Effector memory CD4-positive, alpha-beta T cell (primary cell): ENCODE measurements around the gene FARP1.

Source experiments
- DNase-seq, 3 donors: peaks; one replicate each; pipeline ENCODE4 v3.0.0-alpha.2; 2020
- H3K27ac ChIP-seq: 2 replicates; pipeline ENCODE4 v1.7.0; 2013; ENCODE audit warnings: mild to moderate bottlenecking, low read length, moderate library complexity; ENCODE audit not compliant: insufficient read depth, poor library complexity, severe bottlenecking
- H3K27me3 ChIP-seq: replicated peaks from 2 replicates; pipeline ENCODE4 v1.7.0; 2013; ENCODE audit warnings: mild to moderate bottlenecking, low read length; ENCODE audit not compliant: insufficient read depth, control insufficient read depth, poor library complexity, severe bottlenecking
- H3K36me3 ChIP-seq: 2 replicates; pipeline ENCODE4 v1.7.0; 2013; ENCODE audit warnings: mild to moderate bottlenecking, low read length, moderate library complexity; ENCODE audit not compliant: control insufficient read depth, insufficient read depth
- H3K4me1 ChIP-seq: 2 replicates; pipeline ENCODE4 v1.7.0; 2013; ENCODE audit warnings: low read length, mild to moderate bottlenecking; ENCODE audit not compliant: control insufficient read depth, insufficient read depth, poor library complexity, severe bottlenecking
- H3K4me3 ChIP-seq: 2 replicates; pipeline ENCODE4 v1.7.0; 2013; ENCODE audit warnings: low read length, low read depth, mild to moderate bottlenecking; ENCODE audit not compliant: insufficient read depth, poor library complexity, severe bottlenecking
- H3K9me3 ChIP-seq: 2 replicates; pipeline ENCODE4 v1.7.0; 2013; ENCODE audit warnings: mild to moderate bottlenecking, low read length, moderate library complexity; ENCODE audit not compliant: control insufficient read depth

The FARP1 gene

GRCh38 chr13:98476538-98476966 lies 333.7 kb downstream of the FARP1 start:
- peak; percentile 84 to 89 (median 88) for DNase-seq
- Histone ChIP-seq H3K9me3 (no peaks in the 10 kb centered on the region), H3K27me3 (no peaks in the 10 kb centered on the region), H3K27ac (peak overlapping the region; percentile 82), H3K4me3 (no peak overlapping the region), H3K4me1 (peaks cover 49% of the 10 kb centered on the region), H3K36me3 (peaks cover 35% of the 10 kb centered on the region)

GRCh38 chr13:98478189-98479129 lies 335.6 kb downstream of the FARP1 start:
- peaks cover 24% of the 10 kb centered on the region for H3K36me3 ChIP-seq
- peak overlapping the region; percentile 82 for H3K27ac ChIP-seq
- peak in 2 of 3 donors; percentile 22 to 43 for DNase-seq
- H3K27me3 ChIP-seq: no peaks in the 10 kb centered on the region
- H3K4me1 ChIP-seq: peaks cover 57% of the 10 kb centered on the region
- H3K4me3 ChIP-seq: no peak overlapping the region
- no peaks in the 10 kb centered on the region for H3K9me3 ChIP-seq

- H3K27me3 ChIP-seq: no peaks in the 10 kb centered on the region
- H3K27ac ChIP-seq: peak overlapping the region; percentile 82
- DNase-seq: no peak
- H3K36me3 ChIP-seq: peaks cover 13% of the 10 kb centered on the region
- H3K4me3 ChIP-seq: no peak overlapping the region
- H3K4me1 ChIP-seq: peaks cover 68% of the 10 kb centered on the region
- no peaks in the 10 kb centered on the region for H3K9me3 ChIP-seq
Measured at GRCh38 chr13:98479496-98480003, 336.7 kb downstream of the FARP1 start.

GRCh38 chr13:98480915-98481877 lies 338.3 kb downstream of the FARP1 start:
- Histone ChIP-seq H3K4me3 (no peak overlapping the region), H3K4me1 (peaks cover 74% of the 10 kb centered on the region), H3K27ac (peak overlapping the region; percentile 75), H3K36me3 (peaks cover 7% of the 10 kb centered on the region), H3K9me3 (no peaks in the 10 kb centered on the region), H3K27me3 (no peaks in the 10 kb centered on the region)
- DNase-seq: peak in 2 of 3 donors; percentile 25 to 39

GRCh38 chr13:98482476-98483444 lies 339.9 kb downstream of the FARP1 start:
- H3K27ac ChIP-seq: peak overlapping the region; percentile 75
- H3K4me1 ChIP-seq: peaks cover 69% of the 10 kb centered on the region
- H3K4me3 ChIP-seq: no peak overlapping the region
- peaks cover 7% of the 10 kb centered on the region for H3K36me3 ChIP-seq
- DNase-seq: no peak
- H3K27me3 ChIP-seq: no peaks in the 10 kb centered on the region
- H3K9me3 ChIP-seq: no peaks in the 10 kb centered on the region

- no peaks in the 10 kb centered on the region for H3K9me3 ChIP-seq
- no peak overlapping the region for H3K4me3 ChIP-seq
- H3K27ac ChIP-seq: peak overlapping the region; percentile 75
- H3K27me3 ChIP-seq: no peaks in the 10 kb centered on the region
- H3K4me1 ChIP-seq: peaks cover 60% of the 10 kb centered on the region
- no peak for DNase-seq
- H3K36me3 ChIP-seq: peaks cover 7% of the 10 kb centered on the region
Measured at GRCh38 chr13:98483601-98484288, 340.9 kb downstream of the FARP1 start.

- Histone ChIP-seq H3K4me3 (no peak overlapping the region), H3K36me3 (peaks cover 7% of the 10 kb centered on the region), H3K27me3 (no peaks in the 10 kb centered on the region), H3K4me1 (peaks cover 53% of the 10 kb centered on the region), H3K9me3 (no peaks in the 10 kb centered on the region), H3K27ac (peak overlapping the region; percentile 75)
- DNase-seq: peak; percentile 75 to 84 (median 82)
Measured at GRCh38 chr13:98484289-98485219, 341.7 kb downstream of the FARP1 start.

- H3K4me3 ChIP-seq: no peak overlapping the region
- H3K9me3 ChIP-seq: no peaks in the 10 kb centered on the region
- peaks cover 7% of the 10 kb centered on the region for H3K36me3 ChIP-seq
- H3K4me1 ChIP-seq: peaks cover 57% of the 10 kb centered on the region
- no peak for DNase-seq
- no peaks in the 10 kb centered on the region for H3K27me3 ChIP-seq
- H3K27ac ChIP-seq: peak overlapping the region; percentile 75
Measured at GRCh38 chr13:98485561-98485960, 342.7 kb downstream of the FARP1 start.
